ENCODE results near the gene SLC25A25. TPM values are rescaled to one million over a fixed set of nuclear protein-coding genes. Genes with fewer than 3 reads are reported as not detected.
"Not testable (repeated sequence)": the region's sequence is repeated elsewhere in the genome, so short reads cannot be mapped to it uniquely, and the experiment has no call there.

SLC25A25 gene
- total RNA-seq, 1 donor, result 47.5 TPM

DNA sequence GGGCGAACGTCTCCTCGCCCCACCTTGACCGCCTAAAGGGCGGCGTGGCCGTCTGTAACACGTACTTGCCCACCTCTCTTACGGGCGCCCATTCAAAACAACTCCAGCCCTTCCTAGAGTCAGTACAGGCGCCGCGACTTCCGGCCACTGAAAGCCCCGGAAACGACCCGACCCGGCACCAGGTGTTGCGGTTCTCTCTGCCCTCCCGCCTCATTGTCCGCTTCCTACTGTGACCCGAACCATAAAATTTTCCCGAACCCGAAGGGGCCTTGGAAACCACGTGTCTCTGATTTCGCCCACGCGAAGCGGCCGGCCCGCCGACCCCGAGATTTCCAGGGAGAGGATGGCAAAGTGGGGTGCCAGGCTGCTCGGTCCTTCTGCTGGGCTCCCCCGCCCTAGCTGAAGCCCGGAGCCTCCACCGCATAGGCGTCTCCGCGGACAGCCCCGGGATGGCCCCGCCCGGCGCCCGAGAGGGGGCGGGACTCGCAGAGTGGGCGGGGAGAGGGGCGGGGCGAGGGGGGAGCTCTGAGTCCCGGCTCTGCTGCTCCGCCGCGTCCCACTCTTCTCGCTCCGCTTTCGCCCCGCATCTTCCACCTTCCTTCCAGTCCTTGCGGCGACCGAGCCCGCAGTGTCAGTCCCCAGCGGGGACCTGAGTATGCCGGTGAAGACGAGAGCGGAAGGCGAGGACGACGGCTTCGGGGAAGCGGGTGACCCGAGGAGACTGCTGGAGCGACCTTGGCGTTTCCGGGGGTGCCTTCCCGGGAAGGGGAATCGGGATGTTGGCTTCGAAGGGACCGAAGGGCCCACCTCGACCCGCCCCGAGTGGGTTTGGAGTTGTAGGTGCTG is 60.2 kb downstream of the SLC25A25 start:
- DNase-seq (ENCODE audit: low read depth), result peak; percentile 91
- TF ChIP-seq CTCF (IDR thresholded peaks at IDR 0.05; ENCODE audit: insufficient read depth, low read depth, low read length), result no peak
- peak overlapping the region; percentile 96 for H3K4me3 ChIP-seq (ENCODE audit: low read depth, low read length)

DNA sequence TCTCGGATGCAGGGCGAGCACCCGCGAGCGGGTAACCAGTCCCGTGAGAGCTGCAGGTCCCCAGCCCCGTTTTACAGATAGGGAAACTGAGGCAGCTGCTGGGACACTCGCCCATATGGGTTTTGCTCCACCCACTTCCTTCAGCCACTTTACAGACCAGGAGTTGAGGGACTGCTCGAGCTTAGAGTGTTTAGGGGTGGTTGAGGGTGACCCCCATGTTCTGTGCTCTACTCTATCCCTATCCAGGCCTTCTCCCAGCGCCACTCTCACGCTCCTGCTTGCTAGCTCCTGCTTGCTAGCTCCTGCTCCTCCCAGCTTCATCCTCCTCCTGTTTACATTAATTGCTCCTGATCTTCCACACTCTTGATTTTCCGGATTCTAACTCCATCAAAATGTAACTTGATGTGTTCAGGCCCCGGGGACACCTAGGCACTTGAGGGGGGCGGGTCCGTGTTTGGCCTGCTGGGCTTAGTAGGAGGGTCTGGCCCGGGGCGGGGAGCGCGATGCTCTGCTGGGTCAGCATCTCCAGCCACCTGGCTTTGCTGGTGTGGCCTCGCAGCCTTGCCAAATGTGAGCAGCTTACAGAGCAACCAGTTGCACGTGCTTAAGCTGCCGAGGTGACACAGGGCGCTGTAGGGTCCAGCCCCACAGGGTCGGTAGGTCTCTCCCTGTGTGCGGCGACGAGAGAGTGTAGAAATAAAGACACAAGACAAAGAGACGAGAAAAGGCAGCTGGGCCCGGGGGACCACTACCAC is 61.0 kb downstream of the SLC25A25 start:
- DNase-seq (ENCODE audit: low read depth), result no peak
- no peak for TF ChIP-seq CTCF (IDR thresholded peaks at IDR 0.05; ENCODE audit: insufficient read depth, low read depth, low read length)
- peak overlapping the region; percentile 96 for H3K4me3 ChIP-seq (ENCODE audit: low read depth, low read length)

GRCh38 chr9:128129976-128130590 is 62.1 kb downstream of the SLC25A25 start:
- not testable (repeated sequence) for DNase-seq (ENCODE audit: low read depth)
- peak; percentile 26 for TF ChIP-seq CTCF (IDR thresholded peaks at IDR 0.05; ENCODE audit: insufficient read depth, low read depth, low read length)

GRCh38 chr9:128130651-128131050 is 62.6 kb downstream of the SLC25A25 start:
- H3K4me3 ChIP-seq (ENCODE audit: low read depth, low read length); DNase-seq (ENCODE audit: low read depth): not testable (repeated sequence)

More at GRCh38 chr9:128129976-128130590, 62.1 kb downstream of the SLC25A25 start:
- H3K4me3 ChIP-seq (ENCODE audit: low read depth, low read length), result not testable (repeated sequence)

DNA sequence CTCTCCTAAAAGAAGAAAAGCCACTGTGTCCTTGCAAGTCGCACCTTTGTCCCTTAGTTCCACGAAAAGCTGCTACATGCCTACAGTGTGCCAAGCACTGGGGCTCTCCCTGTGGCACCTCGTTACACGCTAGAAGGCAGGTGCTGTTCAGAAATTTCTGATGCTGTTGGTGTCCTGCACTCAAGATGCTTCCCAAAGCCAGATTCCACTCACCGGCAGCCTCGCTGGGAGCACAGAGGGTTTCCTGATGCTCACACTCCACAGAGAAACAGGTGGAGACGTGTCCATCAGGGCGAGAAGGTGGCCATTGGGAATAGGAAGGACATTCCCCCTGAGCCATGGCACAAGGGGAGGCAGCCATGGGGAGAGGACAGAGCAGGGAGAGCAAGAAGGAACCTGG is 63.3 kb downstream of the SLC25A25 start:
- H3K4me3 ChIP-seq (ENCODE audit: low read depth, low read length); DNase-seq (ENCODE audit: low read depth): not testable (repeated sequence)

DNA sequence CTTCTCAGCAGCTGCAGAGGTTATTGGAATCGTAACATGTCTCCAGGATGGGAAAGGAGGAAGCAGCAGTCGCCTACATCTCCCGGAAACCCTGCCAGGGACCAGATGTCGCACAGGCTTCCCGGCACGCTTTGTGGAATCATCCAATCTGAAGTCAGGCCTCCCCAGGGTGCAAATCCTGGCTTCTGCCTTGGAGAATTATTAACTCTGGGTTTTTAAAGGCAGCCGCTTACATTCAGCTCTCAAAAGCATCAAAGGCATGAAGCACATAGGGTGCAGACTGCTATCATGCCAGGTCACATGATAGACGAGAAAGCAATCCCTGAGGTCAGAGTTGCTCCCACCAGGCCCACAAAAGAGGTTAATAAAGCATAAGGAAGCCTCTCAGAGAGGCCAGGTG is 64.1 kb downstream of the SLC25A25 start:
- H3K4me3 ChIP-seq (ENCODE audit: low read depth, low read length); DNase-seq (ENCODE audit: low read depth): not testable (repeated sequence)

- H3K4me3 ChIP-seq (ENCODE audit: low read depth, low read length); DNase-seq (ENCODE audit: low read depth): not testable (repeated sequence)
These were observed 67.5 kb downstream of the SLC25A25 start for GRCh38 chr9:128135561-128135960.

DNA sequence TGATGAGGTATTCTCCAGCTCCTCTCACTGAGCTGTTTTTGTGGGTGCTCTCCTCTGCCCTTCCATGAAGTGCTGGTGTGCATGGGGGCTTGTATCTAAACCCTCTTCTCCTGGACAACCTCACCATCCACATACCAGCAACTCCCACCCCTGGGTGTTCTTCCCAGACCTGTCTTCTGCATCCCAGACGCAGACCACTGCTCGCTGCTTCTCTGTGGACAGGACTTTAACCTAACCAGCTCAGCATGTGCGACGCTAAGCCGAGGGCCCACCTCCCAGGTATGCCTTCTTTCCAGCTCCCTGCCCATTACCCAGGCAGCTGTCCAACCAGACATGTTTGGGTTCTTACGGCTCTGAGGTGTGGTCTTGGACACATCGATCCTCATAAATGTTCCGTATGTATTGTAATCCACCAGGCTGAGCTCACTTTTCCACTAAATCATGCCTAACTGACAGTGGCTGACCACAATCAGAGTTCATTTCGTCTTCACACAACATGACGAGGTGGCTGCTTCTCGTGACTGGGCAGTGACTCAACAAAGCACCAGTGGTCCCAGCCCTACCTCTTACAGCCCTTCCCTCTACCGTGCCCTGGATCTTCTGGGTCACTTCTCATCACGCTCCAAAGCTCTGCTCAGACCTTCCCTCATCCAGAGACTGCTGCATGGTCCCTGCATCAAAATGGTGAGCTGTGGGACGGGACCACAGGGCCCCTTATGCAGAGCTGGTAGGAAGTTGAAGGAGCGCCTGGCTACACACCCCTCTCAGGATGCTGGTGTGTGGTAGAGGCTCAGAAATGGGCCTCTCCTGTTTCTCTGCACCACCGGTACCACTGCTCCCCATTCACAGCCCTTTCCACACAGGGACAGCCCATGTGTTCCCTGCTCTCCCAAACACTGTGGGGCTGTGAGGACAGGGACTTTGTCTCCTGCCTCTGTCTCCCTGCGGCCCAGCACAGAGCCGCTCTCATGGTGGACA is 69.1 kb downstream of the SLC25A25 start:
- DNase-seq (ENCODE audit: low read depth), result peak; percentile 53

More for the DNA sequence above, 69.1 kb downstream of the SLC25A25 start:
- no peak for TF ChIP-seq CTCF (IDR thresholded peaks at IDR 0.05; ENCODE audit: insufficient read depth, low read depth, low read length)
- H3K4me3 ChIP-seq (ENCODE audit: low read depth, low read length), result no peak overlapping the region
